Right lobe of liver (tissue), 4 donors: ENCODE results near the gene CBX7.

Source experiments
- CTCF ChIP-seq, 4 donors: fragments of 200-600 bp in 3 of 4; fragments of 450-650 bp in 1 of 4; IDR thresholded peaks; one replicate each; pipeline versions ENCODE4 v1.5.1 to v1.8.0; 2016 to 2022; ENCODE audit warnings: antibody characterized with exemption in 4 of 4, mild to moderate bottlenecking in 2 of 4
- POLR2A ChIP-seq: fragments of 450-650 bp; IDR thresholded peaks from one replicate; pipeline ENCODE4 v1.6.1; 2017; ENCODE audit warnings: antibody characterized with exemption, mild to moderate bottlenecking
- donor health status: DM: no; HTN: no; CAD: no.
- donor health status: DM: no; HTN: no; CAD: no.
- donor health status: DM: no; HTN: yes; CAD: no.

- TF ChIP-seq CTCF (IDR thresholded peaks at IDR 0.05), result no peak
- no peak for TF ChIP-seq POLR2A
These were observed 24.4 kb upstream of the CBX7 start for GRCh38 chr22:39176714-39177455.
